GM18868 (cell line): Measurements from ENCODE around the gene YRDC.

Source experiments
- ATAC-seq: cut with Tn5 transposase; IDR thresholded peaks from one replicate; pipeline ENCODE4 v1.9.1; 2021; ENCODE audit warnings: mild to moderate bottlenecking, moderate library complexity; ENCODE audit not compliant: unreplicated experiment

The YRDC gene

DNA sequence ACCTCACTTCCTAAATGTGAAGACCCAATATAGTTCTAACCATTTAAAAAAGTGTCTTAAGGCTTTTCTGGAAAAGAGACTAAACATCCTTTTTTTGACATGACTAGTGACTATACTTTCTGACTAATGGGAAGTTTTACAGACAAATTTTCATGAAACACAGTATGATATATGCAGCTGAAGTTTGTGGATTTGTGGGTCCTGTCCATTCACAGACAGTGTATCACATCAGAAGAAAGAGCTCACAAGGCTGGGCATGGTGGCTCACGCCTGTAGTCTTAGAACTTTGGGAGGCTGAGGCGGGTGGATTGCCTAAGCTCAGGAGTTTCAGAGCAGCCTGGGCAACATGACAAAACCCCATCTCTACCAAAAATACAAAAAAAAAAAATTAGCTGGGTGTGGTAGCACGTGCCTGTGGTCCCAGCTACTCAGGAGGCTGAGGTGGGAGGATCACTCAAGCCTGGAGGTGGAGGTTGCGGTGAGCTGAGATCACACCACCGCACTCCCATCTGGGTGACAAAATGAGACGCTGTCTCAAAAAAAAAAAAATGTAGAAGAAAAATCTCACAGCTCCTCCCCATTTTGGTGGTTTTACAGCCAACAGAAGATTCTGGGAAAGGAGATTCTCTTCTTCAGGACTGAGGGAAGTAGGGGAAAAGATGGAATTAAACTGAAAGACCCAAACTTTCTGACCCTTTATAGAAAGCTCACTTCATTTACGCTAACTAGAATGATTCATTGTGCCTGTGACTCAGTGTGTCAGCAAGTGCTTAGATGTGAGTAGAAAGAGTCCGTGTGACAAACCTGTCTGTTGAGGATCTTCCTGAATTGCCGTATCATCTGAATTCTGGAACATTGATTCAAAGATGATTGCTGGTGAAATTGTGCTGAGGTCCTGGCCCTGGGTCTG lies 15.2 kb upstream of the YRDC start:
- no peak for ATAC-seq

DNA sequence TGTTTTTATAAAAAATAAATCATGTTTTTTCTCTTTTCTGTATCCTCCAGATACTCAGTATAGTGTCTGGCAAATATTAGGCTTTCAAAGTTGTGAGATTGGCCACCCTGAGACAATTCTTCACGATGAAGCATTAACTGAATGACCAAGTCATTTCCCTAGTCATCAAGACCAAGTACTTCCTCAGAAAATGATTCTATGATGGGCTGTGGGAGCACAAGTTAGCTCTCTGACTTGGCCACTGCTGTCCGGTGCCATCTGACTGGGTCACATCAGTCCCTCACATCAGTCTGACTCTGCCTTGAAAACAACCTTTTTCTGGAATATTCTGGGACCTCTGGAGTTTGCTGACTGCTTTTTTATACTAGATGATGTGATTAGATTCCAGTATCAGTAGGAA lies 13.5 kb upstream of the YRDC start:
- ATAC-seq: no peak

GRCh38 chr1:37817481-37817880 lies 9.5 kb upstream of the YRDC start:
- no peak for ATAC-seq

- no peak for ATAC-seq
These were observed 6.2 kb upstream of the YRDC start for GRCh38 chr1:37814252-37814651.

GRCh38 chr1:37813529-37814145 lies 5.6 kb upstream of the YRDC start:
- no peak for ATAC-seq

- peak; percentile 30 for ATAC-seq
These were observed 3.1 kb upstream of the YRDC start for GRCh38 chr1:37811027-37811655.

GRCh38 chr1:37809942-37810341 lies 1.9 kb upstream of the YRDC start:
- ATAC-seq: no peak

DNA sequence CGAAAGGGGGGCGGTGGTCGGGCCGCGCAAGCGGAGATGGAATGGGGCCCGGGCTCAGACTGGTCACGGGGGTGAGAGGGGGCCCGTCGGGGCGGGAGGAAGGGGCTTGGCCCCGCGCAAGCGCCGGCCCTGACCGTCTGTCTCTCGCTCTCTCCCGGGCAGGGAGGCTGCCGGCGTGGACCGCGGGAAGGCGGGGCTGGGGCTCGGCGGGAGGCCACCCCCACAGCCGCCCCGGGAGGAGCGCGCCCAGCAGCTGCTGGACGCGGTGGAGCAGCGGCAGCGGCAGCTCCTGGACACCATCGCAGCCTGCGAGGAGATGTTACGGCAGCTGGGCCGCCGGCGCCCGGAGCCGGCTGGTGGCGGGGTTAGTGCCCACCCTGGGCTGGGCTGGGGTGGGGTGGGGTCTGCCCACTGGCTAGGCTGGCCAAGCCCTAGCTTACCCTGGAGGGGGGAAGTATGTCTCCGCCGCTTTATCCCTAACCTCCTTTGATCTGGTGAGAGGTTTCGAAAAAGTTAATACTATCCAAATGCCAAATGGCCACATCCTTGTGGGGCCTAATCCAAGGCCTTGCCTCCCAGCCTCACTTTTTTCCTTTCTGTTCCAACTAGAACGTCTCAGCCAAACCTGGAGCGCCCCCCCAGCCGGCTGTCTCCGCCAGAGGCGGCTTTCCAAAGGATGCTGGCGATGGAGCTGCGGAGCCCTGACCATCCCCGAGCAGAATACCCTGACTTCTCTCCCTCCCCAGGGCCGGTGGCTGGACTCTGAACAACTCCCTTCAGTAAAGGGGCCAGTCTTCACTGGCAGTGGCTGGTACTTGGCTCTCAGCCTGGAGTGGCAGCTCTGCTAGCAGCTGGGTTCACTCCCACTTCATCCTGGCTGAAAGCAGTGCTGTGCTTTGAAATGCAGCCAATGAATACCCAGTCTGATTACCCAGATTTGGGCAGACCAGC lies 636 bp upstream of the YRDC start:
- peak; percentile 31 for ATAC-seq

- ATAC-seq: no peak
These were observed 821 bp downstream of the YRDC start for GRCh38 chr1:37807220-37807554.

DNA sequence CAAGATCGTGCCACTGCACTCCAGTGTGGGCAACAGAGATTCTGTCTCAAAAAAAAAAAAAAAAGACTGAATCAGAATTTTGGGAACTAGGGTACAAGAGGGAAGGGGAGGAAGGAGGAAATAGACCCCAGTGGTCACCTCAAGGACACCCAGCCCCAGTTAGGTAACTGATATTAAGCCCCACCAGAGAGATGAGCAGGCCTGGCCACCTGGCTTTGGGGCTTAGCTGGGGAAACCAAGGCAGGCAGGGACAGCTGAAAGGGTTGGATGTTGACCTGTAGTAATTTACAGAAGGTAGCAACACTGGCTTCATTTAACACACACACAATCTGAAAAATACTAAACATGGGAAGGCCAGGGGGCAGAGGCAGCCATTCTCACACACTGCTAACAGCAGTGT lies 5.6 kb downstream of the YRDC start:
- ATAC-seq: no peak

GRCh38 chr1:37797750-37798345 lies 10.2 kb downstream of the YRDC start:
- ATAC-seq: no peak

DNA sequence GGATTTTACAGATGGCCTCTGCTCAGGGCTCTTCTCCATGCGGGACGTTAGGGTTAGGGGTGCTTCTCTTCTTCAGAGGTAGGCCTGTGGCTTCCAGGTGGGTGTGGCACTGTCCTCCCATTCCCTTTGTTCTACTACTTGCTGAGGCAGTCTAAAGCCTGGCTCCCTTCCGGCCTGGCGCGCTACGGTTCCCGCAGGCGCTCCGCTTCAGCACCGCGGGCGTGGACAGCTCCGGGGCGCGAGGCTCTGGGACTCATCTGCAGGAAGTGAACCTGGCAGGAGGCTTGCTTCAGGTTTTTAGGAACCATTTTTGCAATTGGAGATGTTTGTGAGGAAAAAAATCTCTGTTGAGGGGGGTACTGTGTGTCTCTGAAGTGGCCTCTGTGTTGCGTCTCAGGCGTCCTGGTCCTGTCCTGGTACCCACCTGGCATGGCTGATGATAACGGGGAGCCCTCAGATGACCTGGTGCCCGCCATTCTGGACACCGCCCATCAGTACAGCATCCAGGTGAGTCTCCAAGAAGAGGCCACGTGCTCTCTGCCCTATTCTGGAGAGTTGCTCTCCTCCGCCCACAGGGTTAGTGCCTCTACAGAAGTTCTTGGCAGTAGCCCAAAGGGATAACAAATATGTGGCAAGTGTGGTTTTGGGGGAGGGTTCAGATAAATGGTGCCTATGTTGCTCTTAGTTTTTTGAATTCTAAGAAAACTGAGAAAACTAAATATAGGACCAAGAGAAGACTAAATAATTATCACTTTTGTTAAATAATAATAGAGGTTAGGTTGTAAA lies 12.5 kb downstream of the YRDC start:
- no peak for ATAC-seq

- ATAC-seq: no peak
These were observed 13.4 kb downstream of the YRDC start for GRCh38 chr1:37794372-37795339.

DNA sequence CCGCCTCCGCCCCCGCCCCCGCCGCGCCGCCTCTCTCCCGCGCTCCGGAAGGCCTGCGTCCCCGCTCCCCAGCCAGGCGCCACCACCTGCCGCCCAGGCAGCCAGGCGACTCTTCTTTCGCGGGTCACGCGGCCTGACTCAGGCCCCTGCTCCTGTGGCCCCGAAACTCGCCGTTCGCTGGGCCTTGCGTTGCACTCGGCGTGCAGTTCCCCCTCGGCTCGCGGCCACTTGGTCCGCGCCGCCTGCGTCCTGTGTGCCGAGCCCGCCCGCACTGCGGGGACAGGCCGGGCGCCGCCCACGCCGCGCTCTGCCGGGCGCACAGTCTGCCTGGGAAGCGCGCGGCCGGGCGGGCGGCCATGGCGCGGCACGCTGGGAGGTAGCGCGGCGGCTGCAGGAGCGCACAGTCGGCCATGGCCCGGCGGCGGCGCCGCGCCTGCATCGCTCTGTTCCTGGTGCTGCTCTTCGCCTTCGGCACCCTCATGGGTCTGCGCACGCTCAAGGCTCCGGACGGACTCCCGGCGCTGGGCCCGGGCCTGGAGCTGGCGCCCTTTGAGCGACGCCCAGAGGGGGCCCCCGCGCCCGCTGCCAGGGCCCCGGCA lies 14.1 kb downstream of the YRDC start, which contains the start of gene MANEAL:
MANEAL (plus strand) TSS at position 75 of the 599 bp plus-strand sequence; CDS start at position 411, 336 bp downstream.
- ATAC-seq: peak; percentile 67

- ATAC-seq: no peak
These were observed 14.9 kb downstream of the YRDC start for GRCh38 chr1:37792943-37793686.

DNA sequence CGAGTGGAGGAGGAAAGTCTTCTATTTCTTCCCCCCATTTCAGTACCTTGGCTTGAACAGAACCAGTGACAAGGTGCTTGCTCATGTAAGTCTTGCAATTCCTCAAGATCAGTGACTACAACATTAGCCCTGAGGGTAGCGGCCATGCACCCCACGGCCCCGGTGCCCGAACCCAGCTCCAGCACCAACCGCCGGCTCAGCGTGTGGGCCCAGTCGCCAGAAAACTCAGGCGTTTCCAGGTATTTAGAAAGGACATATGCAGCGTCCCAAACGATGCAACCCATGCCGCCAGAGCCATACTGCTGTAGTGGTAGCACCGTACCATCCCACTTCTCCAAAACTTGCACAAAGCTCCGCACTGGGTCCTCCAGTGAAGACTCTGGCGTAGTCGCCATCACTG lies 25.5 kb downstream of the YRDC start:
- no peak for ATAC-seq

DNA sequence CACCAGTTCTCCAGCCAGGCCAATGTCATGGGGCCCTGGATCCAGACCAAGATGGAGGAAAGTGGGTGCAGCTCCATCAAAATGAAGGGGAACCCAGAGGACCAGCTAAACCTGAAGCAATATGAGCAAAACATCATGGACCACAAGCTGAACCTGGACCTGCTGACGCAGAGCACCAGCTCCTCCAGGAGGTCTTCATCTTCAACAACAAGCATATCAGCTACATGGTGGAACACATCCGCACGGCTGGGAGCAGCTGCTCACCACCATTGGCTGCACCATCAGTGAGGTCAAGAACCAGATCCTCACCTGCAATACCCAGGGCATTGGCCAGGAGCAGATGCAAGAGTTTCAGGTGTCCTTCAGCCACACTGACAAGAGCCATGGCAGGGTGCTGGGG lies 29.4 kb downstream of the YRDC start:
- no peak for ATAC-seq
